ENCODE measurements around the gene TMEFF2. TPM values are rescaled to one million over a fixed set of nuclear protein-coding genes. Genes with fewer than 3 reads are reported as not detected.

The TMEFF2 gene
- total RNA-seq, 2 donors from 2014 or later: 3.2 to 55.8 TPM

- WGBS: 31% methylated on average over 1 of the region's 1 CpG
These were observed 2.6 kb upstream of the TMEFF2 start for GRCh38 chr2:192197357-192197756.

GRCh38 chr2:192196421-192197194 is 1.9 kb upstream of the TMEFF2 start:
- 9% methylated on average over 14 of the region's 14 CpGs for WGBS
- Histone ChIP-seq H3K27me3 (replicated peaks; ENCODE audit: insufficient read depth) (peaks cover 7% of the 10 kb centered on the region), H3K4me3 (peak overlapping the region; percentile 39 to 40), H3K27ac (no peak overlapping the region), H3K4me1 (replicated peaks) (no peaks in the 10 kb centered on the region), H3K36me3 (no peaks in the 10 kb centered on the region), H3K9me3 (no peaks in the 10 kb centered on the region)
- intact Hi-C loops (cut with DNase I): no loop called here
- DNase-seq (ENCODE audit: low spot score): no peak
- no peak for TF ChIP-seq POLR2A (IDR thresholded peaks at IDR 0.05)

More at GRCh38 chr2:192197357-192197756, 2.6 kb upstream of the TMEFF2 start:
- Histone ChIP-seq H3K27me3 (replicated peaks; ENCODE audit: insufficient read depth) (peaks cover 7% of the 10 kb centered on the region), H3K4me1 (replicated peaks) (no peaks in the 10 kb centered on the region), H3K4me3 (no peak overlapping the region), H3K9me3 (no peaks in the 10 kb centered on the region), H3K36me3 (no peaks in the 10 kb centered on the region), H3K27ac (no peak overlapping the region)
- intact Hi-C loops (cut with DNase I): no loop called here
- TF ChIP-seq POLR2AphosphoS5 (IDR thresholded peaks at IDR 0.05) (no peak), POLR2A (IDR thresholded peaks at IDR 0.05) (no peak), CTCF (IDR thresholded peaks at IDR 0.05) (no peak)
- no peak for DNase-seq (ENCODE audit: low spot score)

- Histone ChIP-seq H3K27ac (no peak overlapping the region), H3K27me3 (replicated peaks; ENCODE audit: insufficient read depth) (peaks cover 7% of the 10 kb centered on the region), H3K36me3 (no peaks in the 10 kb centered on the region), H3K4me3 (peak overlapping the region; percentile 39 to 40), H3K4me1 (replicated peaks) (no peaks in the 10 kb centered on the region), H3K9me3 (no peaks in the 10 kb centered on the region)
- intact Hi-C loops (cut with DNase I): no loop called here
- 2% methylated on average over 44 of the region's 44 CpGs for WGBS
- DNase-seq (ENCODE audit: low spot score): no peak
- TF ChIP-seq POLR2AphosphoS5 (IDR thresholded peaks at IDR 0.05): no peak
- no peak for TF ChIP-seq CTCF (IDR thresholded peaks at IDR 0.05)
- no peak for TF ChIP-seq POLR2A (IDR thresholded peaks at IDR 0.05)
These were observed 1.1 kb upstream of the TMEFF2 start for GRCh38 chr2:192195548-192196418.

GRCh38 chr2:192194265-192194865 is 368 bp downstream of the TMEFF2 start:
- Histone ChIP-seq H3K4me1 (replicated peaks) (no peaks in the 10 kb centered on the region), H3K4me3 (peak overlapping the region; percentile 39 to 40), H3K27ac (no peak overlapping the region), H3K27me3 (replicated peaks; ENCODE audit: insufficient read depth) (peaks cover 7% of the 10 kb centered on the region), H3K36me3 (no peaks in the 10 kb centered on the region), H3K9me3 (no peaks in the 10 kb centered on the region)
- no peak for DNase-seq (ENCODE audit: low spot score)
- intact Hi-C loops (cut with DNase I): no loop called here
- no peak for TF ChIP-seq POLR2AphosphoS5 (IDR thresholded peaks at IDR 0.05)
- TF ChIP-seq POLR2A (IDR thresholded peaks at IDR 0.05): no peak
- TF ChIP-seq CTCF (IDR thresholded peaks at IDR 0.05): no peak
- 2% methylated on average over 43 of the region's 48 CpGs for WGBS

GRCh38 chr2:192190474-192190873 is 4.3 kb downstream of the TMEFF2 start:
- no peak overlapping the region for H3K27ac ChIP-seq
- H3K36me3 ChIP-seq: no peaks in the 10 kb centered on the region
- no peaks in the 10 kb centered on the region for H3K9me3 ChIP-seq
- 43% methylated on average over 1 of the region's 1 CpG for WGBS
- H3K4me1 ChIP-seq (replicated peaks): no peaks in the 10 kb centered on the region
- DNase-seq (ENCODE audit: low spot score): no peak
- no peaks in the 10 kb centered on the region for H3K27me3 ChIP-seq (replicated peaks; ENCODE audit: insufficient read depth)
- intact Hi-C loops (cut with DNase I): no loop called here
- TF ChIP-seq POLR2AphosphoS5 (IDR thresholded peaks at IDR 0.05) (no peak), CTCF (IDR thresholded peaks at IDR 0.05) (peak in 3 of 4 experiments; percentile 31 to 45 (median 41))
- H3K4me3 ChIP-seq: no peak overlapping the region

Measured in prostate gland (tissue), 2 donors.